Common myeloid progenitor, CD34-positive (primary cell): Measurements from ENCODE around the gene SMIM10L1.
A peak's percentile ranks its signal among the peaks of the same experiment; 100 is the strongest.

Source experiments
- CTCF ChIA-PET: fragments of 350-600 bp; sonication (Branson Sonifier 250); formaldehyde crosslinking; loops from one replicate; lab custom pipeline; 2021; ENCODE audit warnings: antibody characterized with exemption; lab: Charles Lee
- POLR2A ChIA-PET: fragments of 350-600 bp; sonication (Branson Sonifier 250); formaldehyde crosslinking; loops from one replicate; lab custom pipeline; 2021; ENCODE audit warnings: antibody characterized with exemption; lab: Charles Lee
- DNase-seq, 3 donors: peaks; one replicate each; pipeline versions ENCODE4 v3.0.0 to v3.0.0-alpha.2; 2013
- H3K27ac ChIP-seq, 2 experiments: 1 replicate in 1 of 2; 2 replicates in 1 of 2; pipeline ENCODE4 v1.7.0; 2013; ENCODE audit warnings: inconsistent platforms in 2 of 2, low read length in 2 of 2, mild to moderate bottlenecking in 2 of 2, low read depth in 1 of 2, moderate library complexity in 1 of 2; ENCODE audit not compliant: severe bottlenecking in 2 of 2, insufficient read depth in 1 of 2, poor library complexity in 1 of 2
- H3K27me3 ChIP-seq, 5 experiments: replicated peaks in 2 of 5; 1 replicate in 3 of 5; 2 replicates in 2 of 5; pipeline versions ENCODE4 v1.6.1 to v1.7.0; 2013; ENCODE audit warnings: low read length in 4 of 5, mild to moderate bottlenecking in 2 of 5, moderate library complexity in 2 of 5, inconsistent platforms in 1 of 5; ENCODE audit not compliant: insufficient read depth in 5 of 5, control insufficient read depth in 4 of 5
- H3K36me3 ChIP-seq, 4 experiments: 1 replicate in 2 of 4; 2 replicates in 2 of 4; pipeline versions ENCODE4 v1.6.1 to v1.7.0; 2013; ENCODE audit warnings: low read length in 3 of 4, control low read depth in 1 of 4, mild to moderate bottlenecking in 1 of 4; ENCODE audit not compliant: control insufficient read depth in 4 of 4, insufficient read depth in 4 of 4
- H3K4me1 ChIP-seq, 4 experiments: 1 replicate in 3 of 4; 2 replicates in 1 of 4; pipeline versions ENCODE4 v1.6.1 to v1.7.1; 2013; ENCODE audit warnings: low read length in 3 of 4, mild to moderate bottlenecking in 3 of 4, control low read depth in 1 of 4, inconsistent platforms in 1 of 4, moderate library complexity in 1 of 4; ENCODE audit not compliant: control insufficient read depth in 4 of 4, insufficient read depth in 4 of 4; ENCODE audit errors: control extremely low read depth in 1 of 4
- H3K4me3 ChIP-seq, 7 experiments: 1 replicate in 4 of 7; 2 replicates in 3 of 7; pipeline versions ENCODE4 v1.5.1 to v1.7.0; 2013; ENCODE audit warnings: mild to moderate bottlenecking in 7 of 7, low read length in 6 of 7, moderate library complexity in 6 of 7, inconsistent platforms in 2 of 7, low read depth in 2 of 7, control low read depth in 1 of 7; ENCODE audit not compliant: insufficient read depth in 4 of 7, control insufficient read depth in 1 of 7; ENCODE audit errors: extremely low read depth in 1 of 7
- H3K9me3 ChIP-seq, 5 experiments: 1 replicate in 4 of 5; 2 replicates in 1 of 5; pipeline versions ENCODE4 v1.6.1 to v1.7.1; 2013; ENCODE audit warnings: low read length in 4 of 5, mild to moderate bottlenecking in 2 of 5, inconsistent platforms in 1 of 5, low read depth in 1 of 5, moderate library complexity in 1 of 5; ENCODE audit not compliant: control insufficient read depth in 4 of 5, insufficient read depth in 2 of 5; ENCODE audit errors: control extremely low read depth in 1 of 5
- WGBS: methylation state at CpG from one replicate; pipeline ENCODE4 v1.1.5; 2013; ENCODE audit not compliant: insufficient coverage; 5-methylcytosine and 5-hydroxymethylcytosine counted together

Gene SMIM10L1

GRCh38 chr12:11143352-11143751 lies 27.6 kb upstream of the SMIM10L1 start:
- DNase-seq: no peak
- H3K9me3 ChIP-seq: peaks cover 8 to 43% (median 10%) of the 10 kb centered on the region in 5 experiments
- no peaks in the 10 kb centered on the region for H3K4me1 ChIP-seq
- ChIA-PET CTCF (no interaction called here), POLR2A (no interaction called here)
- no CpG with 5 or more reads among the region's 2 CpGs for WGBS
- no peak overlapping the region for H3K27ac ChIP-seq
- no peaks in the 10 kb centered on the region for H3K27me3 ChIP-seq
- no peak overlapping the region for H3K4me3 ChIP-seq
- H3K36me3 ChIP-seq: peaks cover 0 to 33% (median 8%) of the 10 kb centered on the region in 4 experiments

DNA sequence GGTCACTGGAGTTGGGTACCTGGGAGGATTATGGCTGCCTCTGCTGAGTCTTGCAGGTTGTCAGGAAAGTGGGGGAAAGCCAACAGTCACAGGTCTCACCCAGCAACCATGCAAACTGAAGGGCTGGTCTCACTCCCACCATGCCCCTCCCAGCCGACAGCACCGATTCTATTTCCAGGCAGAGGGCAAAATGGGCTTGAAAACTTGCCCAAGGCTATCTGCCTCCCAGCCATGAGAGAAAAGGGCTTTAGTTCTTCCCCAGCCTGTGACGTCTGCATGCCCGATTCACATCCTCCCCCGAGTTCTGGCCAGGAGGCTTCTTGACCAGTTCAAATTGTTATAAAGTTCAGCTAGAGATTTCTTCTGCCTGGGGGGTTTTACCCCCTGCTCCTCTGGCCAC lies 26.7 kb upstream of the SMIM10L1 start:
- Histone ChIP-seq H3K36me3 (peaks cover 0 to 33% (median 8%) of the 10 kb centered on the region in 4 experiments), H3K27ac (no peak overlapping the region), H3K9me3 (peaks cover 8 to 43% (median 10%) of the 10 kb centered on the region in 5 experiments), H3K4me3 (peak overlapping the region in 1 of 7 experiments; percentile 6), H3K27me3 (no peaks in the 10 kb centered on the region), H3K4me1 (no peaks in the 10 kb centered on the region)
- POLR2A ChIA-PET: no interaction called here
- CTCF ChIA-PET: no interaction called here
- 93% methylated on average over 5 of the region's 5 CpGs for WGBS
- no peak for DNase-seq

- POLR2A ChIA-PET: interaction anchor here (0.5 kb wide), 1 partner anchor 220 kb away, joined by 3 read pairs; no protein-coding TSS in a partner anchor
- CTCF ChIA-PET: no interaction called here
Measured at GRCh38 chr12:11147420-11147819, 23.6 kb upstream of the SMIM10L1 start.

DNA sequence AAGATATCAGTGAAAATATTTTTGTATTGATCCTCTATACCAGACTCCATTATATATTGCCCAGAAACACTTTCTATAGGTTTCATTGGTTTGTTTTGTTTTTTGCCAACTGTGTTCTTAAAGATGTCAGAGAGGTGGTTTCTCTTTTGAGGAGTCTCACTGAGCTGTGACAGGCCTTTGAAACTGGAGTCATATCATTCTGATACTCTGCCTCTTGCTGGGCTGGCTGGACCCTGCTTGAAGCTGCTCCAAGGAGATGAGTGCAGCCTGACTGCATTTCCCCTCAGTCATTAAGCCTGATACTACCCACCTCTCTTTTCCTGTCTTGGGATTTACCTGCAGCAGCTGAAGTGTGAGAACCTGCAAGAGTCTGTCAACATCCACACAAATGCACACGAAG lies 20.2 kb upstream of the SMIM10L1 start:
- ChIA-PET POLR2A (interaction anchor here (0.6 kb wide), 1 partner anchor 21 kb away, joined by 6 read pairs; no protein-coding TSS in a partner anchor), CTCF (no interaction called here)
- Histone ChIP-seq H3K4me1 (peaks cover 0 to 8% (median 0%) of the 10 kb centered on the region in 4 experiments), H3K36me3 (peaks cover 6 to 13% (median 8%) of the 10 kb centered on the region in 4 experiments), H3K27ac (no peak overlapping the region), H3K4me3 (peak overlapping the region in 1 of 7 experiments; percentile 15), H3K27me3 (no peaks in the 10 kb centered on the region), H3K9me3 (peaks cover 5 to 21% (median 14%) of the 10 kb centered on the region in 5 experiments)
- WGBS: 33% methylated on average over 1 of the region's 1 CpG
- DNase-seq: no peak

More at GRCh38 chr12:11147420-11147819, 23.6 kb upstream of the SMIM10L1 start:
- WGBS: no CpG with 5 or more reads among the region's 1 CpG
- peaks cover 6 to 18% (median 8%) of the 10 kb centered on the region in 4 experiments for H3K36me3 ChIP-seq
- no peaks in the 10 kb centered on the region for H3K27me3 ChIP-seq
- no peaks in the 10 kb centered on the region for H3K4me1 ChIP-seq
- H3K9me3 ChIP-seq: peaks cover 8 to 36% (median 14%) of the 10 kb centered on the region in 5 experiments
- no peak for DNase-seq
- H3K4me3 ChIP-seq: no peak overlapping the region
- no peak overlapping the region for H3K27ac ChIP-seq

- no CpG with 5 or more reads among the region's 2 CpGs for WGBS
- H3K27me3 ChIP-seq: no peaks in the 10 kb centered on the region
- peaks cover 0 to 8% (median 0%) of the 10 kb centered on the region in 4 experiments for H3K4me1 ChIP-seq
- no peak overlapping the region for H3K4me3 ChIP-seq
- ChIA-PET CTCF (no interaction called here), POLR2A (no interaction called here)
- peaks cover 2 to 23% (median 15%) of the 10 kb centered on the region in 5 experiments for H3K9me3 ChIP-seq
- peak overlapping the region in 1 of 2 experiments; percentile 22 for H3K27ac ChIP-seq
- H3K36me3 ChIP-seq: peaks cover 6 to 17% (median 8%) of the 10 kb centered on the region in 4 experiments
- peak in 1 of 3 donors; percentile 15 for DNase-seq
Measured at GRCh38 chr12:11152725-11153124, 18.3 kb upstream of the SMIM10L1 start.

- CTCF ChIA-PET: no interaction called here
- Histone ChIP-seq H3K4me3 (no peak overlapping the region), H3K27ac (no peak overlapping the region), H3K4me1 (peaks cover 0 to 8% (median 0%) of the 10 kb centered on the region in 4 experiments), H3K36me3 (peaks cover 9 to 20% (median 13%) of the 10 kb centered on the region in 4 experiments), H3K9me3 (peaks cover 2 to 23% (median 15%) of the 10 kb centered on the region in 5 experiments), H3K27me3 (no peaks in the 10 kb centered on the region)
- WGBS: 100% methylated on average over 1 of the region's 1 CpG
- no peak for DNase-seq
- POLR2A ChIA-PET: no interaction called here
Measured at GRCh38 chr12:11154400-11154925, 16.5 kb upstream of the SMIM10L1 start.

GRCh38 chr12:11158885-11159444 lies 12.0 kb upstream of the SMIM10L1 start:
- Histone ChIP-seq H3K36me3 (peaks cover 5 to 37% (median 19%) of the 10 kb centered on the region in 4 experiments), H3K4me1 (no peaks in the 10 kb centered on the region), H3K9me3 (peaks cover 2 to 20% (median 10%) of the 10 kb centered on the region in 5 experiments), H3K4me3 (no peak overlapping the region), H3K27ac (no peak overlapping the region), H3K27me3 (no peaks in the 10 kb centered on the region)
- DNase-seq: no peak
- ChIA-PET CTCF (no interaction called here), POLR2A (no interaction called here)
- WGBS: 93% methylated on average over 3 of the region's 5 CpGs
